ENCODE results near the gene LRRC75A.

LRRC75A gene

GRCh38 chr17:16429083-16429482 is 62.9 kb downstream of the LRRC75A start:
- peaks cover 37% of the 10 kb centered on the region; the same call in 1 of the 2 replicates for H3K36me3 ChIP-seq (ENCODE audit: insufficient read depth, low read length)
- H2AFZ ChIP-seq (ENCODE audit: low read length) = no peak overlapping the region
- no peaks in the 10 kb centered on the region for H3K9me2 ChIP-seq (ENCODE audit: low read depth, low read length)
- no peaks in the 10 kb centered on the region for H3K79me2 ChIP-seq (ENCODE audit: insufficient read depth, low read length)
- no peak overlapping the region for H3K4me3 ChIP-seq (ENCODE audit: low read depth, low read length, poor library complexity, severe bottlenecking)
- no peaks in the 10 kb centered on the region for H3F3A ChIP-seq (ENCODE audit: insufficient read depth, low read length)
- H3K9ac ChIP-seq (ENCODE audit: low read length) = no peak overlapping the region; the same call in 1 of the 2 replicates
- no peak overlapping the region for H3K4me2 ChIP-seq (ENCODE audit: low read length)
- no peaks in the 10 kb centered on the region for H3K27me3 ChIP-seq (ENCODE audit: insufficient read depth, low read length)
- TF ChIP-seq CTCF (IDR thresholded peaks at IDR 0.05; ENCODE audit: low read length) (no peak), EZH2 (IDR thresholded peaks at IDR 0.05; ENCODE audit: borderline replicate concordance, low read length) (no peak)
- H4K20me1 ChIP-seq (ENCODE audit: insufficient read depth, low read length) = no peaks in the 10 kb centered on the region
- H3K4me1 ChIP-seq (ENCODE audit: insufficient read depth, low read length, severe bottlenecking) = peaks cover 9% of the 10 kb centered on the region
- H3K27ac ChIP-seq (ENCODE audit: low read depth, low read length, poor library complexity, severe bottlenecking) = no peak overlapping the region
- H3K9me3 ChIP-seq (ENCODE audit: low read length) = no peaks in the 10 kb centered on the region

GRCh38 chr17:16428098-16428882 is 63.7 kb downstream of the LRRC75A start:
- Histone ChIP-seq H3K9me3 (ENCODE audit: low read length) (no peaks in the 10 kb centered on the region), H3K27me3 (ENCODE audit: insufficient read depth, low read length) (no peaks in the 10 kb centered on the region), H3K4me3 (ENCODE audit: low read depth, low read length, poor library complexity, severe bottlenecking) (no peak overlapping the region), H3K9me2 (ENCODE audit: low read depth, low read length) (no peaks in the 10 kb centered on the region), H3K27ac (ENCODE audit: low read depth, low read length, poor library complexity, severe bottlenecking) (no peak overlapping the region), H4K20me1 (ENCODE audit: insufficient read depth, low read length) (no peaks in the 10 kb centered on the region), H3K36me3 (ENCODE audit: insufficient read depth, low read length) (peaks cover 38% of the 10 kb centered on the region; the same call in 1 of the 2 replicates), H3F3A (ENCODE audit: insufficient read depth, low read length) (no peaks in the 10 kb centered on the region), H3K9ac (ENCODE audit: low read length) (peak overlapping the region; percentile 5; the same call in 1 of the 2 replicates), H2AFZ (ENCODE audit: low read length) (no peak overlapping the region), H3K4me2 (ENCODE audit: low read length) (peak overlapping the region; percentile 5; the same call in 1 of the 2 replicates), H3K4me1 (ENCODE audit: insufficient read depth, low read length, severe bottlenecking) (peaks cover 9% of the 10 kb centered on the region), H3K79me2 (ENCODE audit: insufficient read depth, low read length) (no peaks in the 10 kb centered on the region)
- TF ChIP-seq CTCF (IDR thresholded peaks at IDR 0.05; ENCODE audit: low read length) (peak; percentile 95), EZH2 (IDR thresholded peaks at IDR 0.05; ENCODE audit: borderline replicate concordance, low read length) (no peak)

GRCh38 chr17:16427020-16427419 is 65.0 kb downstream of the LRRC75A start:
- Histone ChIP-seq H3F3A (ENCODE audit: insufficient read depth, low read length) (no peaks in the 10 kb centered on the region), H3K27ac (ENCODE audit: low read depth, low read length, poor library complexity, severe bottlenecking) (no peak overlapping the region), H3K4me1 (ENCODE audit: insufficient read depth, low read length, severe bottlenecking) (peaks cover 9% of the 10 kb centered on the region), H3K79me2 (ENCODE audit: insufficient read depth, low read length) (no peaks in the 10 kb centered on the region), H3K4me2 (ENCODE audit: low read length) (no peak overlapping the region), H3K27me3 (ENCODE audit: insufficient read depth, low read length) (no peaks in the 10 kb centered on the region), H2AFZ (ENCODE audit: low read length) (no peak overlapping the region), H3K36me3 (ENCODE audit: insufficient read depth, low read length) (peaks cover 42% of the 10 kb centered on the region; the same call in 1 of the 2 replicates), H3K9ac (ENCODE audit: low read length) (no peak overlapping the region), H3K9me2 (ENCODE audit: low read depth, low read length) (no peaks in the 10 kb centered on the region), H3K4me3 (ENCODE audit: low read depth, low read length, poor library complexity, severe bottlenecking) (no peak overlapping the region), H4K20me1 (ENCODE audit: insufficient read depth, low read length) (no peaks in the 10 kb centered on the region), H3K9me3 (ENCODE audit: low read length) (no peaks in the 10 kb centered on the region)
- no peak for TF ChIP-seq CTCF (IDR thresholded peaks at IDR 0.05; ENCODE audit: low read length)
- TF ChIP-seq EZH2 (IDR thresholded peaks at IDR 0.05; ENCODE audit: borderline replicate concordance, low read length) = no peak
